ENCODE data around the gene SULT4A1.

The SULT4A1 gene

GRCh38 chr22:43850529-43850928 lies 11.8 kb downstream of the SULT4A1 start:
- no peak overlapping the region for H3K4me3 ChIP-seq (replicated peaks; ENCODE audit: insufficient read depth, low read length)
- DNase-seq (ENCODE audit: low read depth in 1 of 2, low spot score in 1 of 2): no peak
- TF ChIP-seq CTCF (IDR thresholded peaks at IDR 0.05; ENCODE audit: insufficient read depth, low read length): no peak
- no peak for TF ChIP-seq REST (IDR thresholded peaks at IDR 0.05; ENCODE audit: insufficient replicate concordance, low read depth)
- TF ChIP-seq SPI1 (IDR thresholded peaks at IDR 0.05; ENCODE audit: borderline replicate concordance, low read depth): no peak
- no peak for TF ChIP-seq GABPA (IDR thresholded peaks at IDR 0.05; ENCODE audit: low read depth)
- TF ChIP-seq POLR2AphosphoS5 (IDR thresholded peaks at IDR 0.05; ENCODE audit: low read depth): no peak
- H3K27ac ChIP-seq (replicated peaks): no peak overlapping the region
- peaks cover 6% of the 10 kb centered on the region for H3K27me3 ChIP-seq (ENCODE audit: insufficient read depth, poor library complexity, severe bottlenecking)

- H3K27ac ChIP-seq (replicated peaks): no peak overlapping the region
- peaks cover 6% of the 10 kb centered on the region for H3K27me3 ChIP-seq (ENCODE audit: insufficient read depth, poor library complexity, severe bottlenecking)
- no peak for TF ChIP-seq REST (IDR thresholded peaks at IDR 0.05; ENCODE audit: insufficient replicate concordance, low read depth)
- no peak for TF ChIP-seq GABPA (IDR thresholded peaks at IDR 0.05; ENCODE audit: low read depth)
- H3K4me3 ChIP-seq (replicated peaks; ENCODE audit: insufficient read depth, low read length): no peak overlapping the region
- DNase-seq (ENCODE audit: low read depth in 1 of 2, low spot score in 1 of 2): no peak
Measured at GRCh38 chr22:43849731-43850130, 12.6 kb downstream of the SULT4A1 start.

GRCh38 chr22:43848366-43849171 lies 13.7 kb downstream of the SULT4A1 start:
- Histone ChIP-seq H3K4me3 (replicated peaks; ENCODE audit: insufficient read depth, low read length) (no peak overlapping the region), H3K27ac (replicated peaks) (no peak overlapping the region), H3K27me3 (ENCODE audit: insufficient read depth, poor library complexity, severe bottlenecking) (peaks cover 6% of the 10 kb centered on the region)
- DNase-seq (ENCODE audit: low read depth in 1 of 2, low spot score in 1 of 2): no peak
- TF ChIP-seq CTCF (IDR thresholded peaks at IDR 0.05; ENCODE audit: insufficient read depth, low read length): no peak
- no peak for TF ChIP-seq GABPA (IDR thresholded peaks at IDR 0.05; ENCODE audit: low read depth)
- TF ChIP-seq SPI1 (IDR thresholded peaks at IDR 0.05; ENCODE audit: borderline replicate concordance, low read depth): no peak
- TF ChIP-seq REST (IDR thresholded peaks at IDR 0.05; ENCODE audit: insufficient replicate concordance, low read depth): no peak
- TF ChIP-seq POLR2AphosphoS5 (IDR thresholded peaks at IDR 0.05; ENCODE audit: low read depth): no peak
